Subcutaneous adipose tissue (tissue), 4 donors: Measurements from ENCODE around the gene POLR2L. TPM values are rescaled to one million over a fixed set of nuclear protein-coding genes. Genes with fewer than 3 reads are reported as not detected.

Experiments used
- total RNA-seq, 4 donors: library from RNA; depleted of rRNA; stranded (reverse); fragments of >200 nt; gene quantifications; one replicate each; pipeline ENCODE4 v1.1.0, GENCODE V29; 2016
- TF ChIP-seq, protein P1 (sequence below): fragments of 450-650 bp; IDR thresholded peaks from one replicate; pipeline ENCODE4 v1.5.1; 2016; ENCODE audit warnings: low read depth, mild to moderate bottlenecking, control low read depth, antibody characterized with exemption, moderate library complexity

POLR2L gene
- total RNA-seq, 4 donors from 2014 or later: 80.7 to 158 (median 117) TPM

- TF ChIP-seq, protein P1, sequence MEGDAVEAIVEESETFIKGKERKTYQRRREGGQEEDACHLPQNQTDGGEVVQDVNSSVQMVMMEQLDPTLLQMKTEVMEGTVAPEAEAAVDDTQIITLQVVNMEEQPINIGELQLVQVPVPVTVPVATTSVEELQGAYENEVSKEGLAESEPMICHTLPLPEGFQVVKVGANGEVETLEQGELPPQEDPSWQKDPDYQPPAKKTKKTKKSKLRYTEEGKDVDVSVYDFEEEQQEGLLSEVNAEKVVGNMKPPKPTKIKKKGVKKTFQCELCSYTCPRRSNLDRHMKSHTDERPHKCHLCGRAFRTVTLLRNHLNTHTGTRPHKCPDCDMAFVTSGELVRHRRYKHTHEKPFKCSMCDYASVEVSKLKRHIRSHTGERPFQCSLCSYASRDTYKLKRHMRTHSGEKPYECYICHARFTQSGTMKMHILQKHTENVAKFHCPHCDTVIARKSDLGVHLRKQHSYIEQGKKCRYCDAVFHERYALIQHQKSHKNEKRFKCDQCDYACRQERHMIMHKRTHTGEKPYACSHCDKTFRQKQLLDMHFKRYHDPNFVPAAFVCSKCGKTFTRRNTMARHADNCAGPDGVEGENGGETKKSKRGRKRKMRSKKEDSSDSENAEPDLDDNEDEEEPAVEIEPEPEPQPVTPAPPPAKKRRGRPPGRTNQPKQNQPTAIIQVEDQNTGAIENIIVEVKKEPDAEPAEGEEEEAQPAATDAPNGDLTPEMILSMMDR: no peak
Measured at GRCh38 chr11:831118-831864, 11.0 kb downstream of the POLR2L start.

- TF ChIP-seq, protein P1: no peak
Measured at GRCh38 chr11:830295-831117, 11.8 kb downstream of the POLR2L start.

DNA sequence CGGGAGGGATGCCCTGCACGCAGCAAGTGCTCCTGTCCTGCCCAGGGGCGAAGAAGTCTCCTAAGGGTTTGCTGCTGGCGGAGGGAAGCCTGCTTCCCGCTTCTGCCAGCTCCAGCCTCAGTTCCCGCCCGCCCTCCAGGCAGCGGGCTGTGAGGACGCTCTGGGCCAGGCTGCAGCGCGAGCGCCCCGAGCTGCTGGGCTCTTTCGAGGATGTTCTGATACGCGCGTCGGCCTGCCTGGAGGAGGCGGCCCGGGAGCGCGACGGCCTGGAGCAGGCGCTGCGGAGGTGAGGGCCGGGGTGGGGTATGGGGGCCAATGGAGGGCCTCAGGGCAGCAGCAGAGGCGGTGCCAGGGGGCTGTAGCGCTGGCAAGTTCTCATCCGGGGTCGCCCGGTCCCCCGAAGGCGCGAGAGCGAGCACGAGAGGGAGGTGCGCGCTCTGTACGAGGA, 12.5 kb downstream of the POLR2L start:
- TF ChIP-seq, protein P1: no peak

DNA sequence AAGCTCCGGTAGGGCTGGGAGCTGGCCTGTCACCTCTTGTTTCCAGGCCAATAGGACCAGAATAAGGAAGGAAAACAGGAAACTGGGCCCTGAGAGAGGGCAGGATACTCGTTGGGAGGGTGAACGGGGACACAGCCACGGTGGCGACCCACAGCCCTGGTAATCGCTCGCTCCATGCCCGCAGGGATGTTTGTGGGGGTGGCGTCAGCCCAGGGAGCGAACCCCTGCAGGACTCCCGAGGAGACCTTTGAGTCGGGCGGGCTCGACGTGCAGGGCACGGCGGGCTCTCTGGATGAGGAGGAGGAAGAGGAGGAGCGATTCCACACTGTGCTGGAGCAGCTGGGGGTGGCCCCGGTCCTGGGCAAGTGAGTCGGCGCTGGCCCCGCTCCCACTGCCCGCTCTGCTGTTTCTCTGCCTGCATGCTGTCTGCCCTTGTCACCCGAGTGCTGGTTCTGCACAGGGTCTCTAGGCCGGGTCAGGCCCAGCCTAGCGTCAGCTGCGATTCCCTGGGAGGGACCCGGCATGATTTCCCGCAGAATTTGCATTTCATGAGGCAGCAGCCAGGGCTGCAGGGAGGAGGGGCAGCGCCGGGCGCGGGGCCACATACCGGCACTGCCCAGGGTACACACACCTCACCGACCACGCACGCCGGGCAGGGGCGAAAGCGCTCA, 13.0 kb downstream of the POLR2L start:
- TF ChIP-seq, protein P1: no peak

- TF ChIP-seq, protein P1: no peak
Measured at GRCh38 chr11:828506-829175, 13.7 kb downstream of the POLR2L start.

DNA sequence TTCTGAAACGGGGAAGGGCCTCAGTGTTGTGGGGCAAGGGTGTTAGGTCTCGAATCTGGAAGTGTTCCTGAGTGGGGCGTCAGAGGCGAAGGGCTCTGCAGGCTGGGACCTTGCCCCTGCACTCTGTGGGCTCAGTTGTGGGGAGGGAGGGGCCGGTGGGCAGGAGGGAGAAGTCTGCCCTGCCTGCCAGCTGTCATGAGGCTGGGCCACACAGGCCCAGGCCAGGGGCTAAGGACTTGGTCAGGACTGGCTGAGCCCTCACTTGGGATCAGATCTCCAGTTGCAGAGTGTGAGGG, 14.5 kb downstream of the POLR2L start, which contains the start of gene CRACR2B:
TSS of gene CRACR2B (plus strand) at position 23 of the 296 bp plus-strand sequence. CDS start 689 bp downstream, outside the sequence.
- TF ChIP-seq, protein P1: no peak
